ENCODE measurements around the gene REX1BD.

Gene REX1BD

GRCh38 chr19:18612051-18612771 is 23.6 kb downstream of the REX1BD start:
- DNase-seq (ENCODE audit: low read depth): no peak
- no peak for TF ChIP-seq CTCF (IDR thresholded peaks at IDR 0.05; ENCODE audit: control insufficient read depth, extremely low read depth, insufficient read depth)
- peak overlapping the region; percentile 44 for H3K4me3 ChIP-seq (ENCODE audit: low read depth, low read length)

- TF ChIP-seq CTCF (IDR thresholded peaks at IDR 0.05; ENCODE audit: control insufficient read depth, extremely low read depth, insufficient read depth): no peak
- peak within 1 kb of the TSS; percentile 44 for H3K4me3 ChIP-seq (ENCODE audit: low read depth, low read length)
- DNase-seq (ENCODE audit: low read depth): no peak
Observed at GRCh38 chr19:18612772-18613588, 24.4 kb downstream of the REX1BD start, which contains the start of gene TMEM59L. Gene TMEM59L, plus strand, starts transcription at chr19:18612870. Its CDS starts 89 bp downstream, at chr19:18612959.

- H3K4me3 ChIP-seq (ENCODE audit: low read depth, low read length): no peak overlapping the region
- no peak for TF ChIP-seq CTCF (IDR thresholded peaks at IDR 0.05; ENCODE audit: control insufficient read depth, extremely low read depth, insufficient read depth)
- no peak for DNase-seq (ENCODE audit: low read depth)
Observed at GRCh38 chr19:18613589-18614234, 25.1 kb downstream of the REX1BD start.

- DNase-seq (ENCODE audit: low read depth): no peak
- H3K4me3 ChIP-seq (ENCODE audit: low read depth, low read length): no peak overlapping the region
- TF ChIP-seq CTCF (IDR thresholded peaks at IDR 0.05; ENCODE audit: control insufficient read depth, extremely low read depth, insufficient read depth): no peak
Observed at GRCh38 chr19:18616023-18616422, 27.4 kb downstream of the REX1BD start.

- DNase-seq (ENCODE audit: low read depth): no peak
- no peak overlapping the region for H3K4me3 ChIP-seq (ENCODE audit: low read depth, low read length)
- TF ChIP-seq CTCF (IDR thresholded peaks at IDR 0.05; ENCODE audit: control insufficient read depth, extremely low read depth, insufficient read depth): no peak
Observed at GRCh38 chr19:18617562-18617961, 29.0 kb downstream of the REX1BD start.

- no peak for DNase-seq (ENCODE audit: low read depth)
- TF ChIP-seq CTCF (IDR thresholded peaks at IDR 0.05; ENCODE audit: control insufficient read depth, extremely low read depth, insufficient read depth): no peak
Observed at GRCh38 chr19:18618236-18618635, 29.6 kb downstream of the REX1BD start.

More at GRCh38 chr19:18618236-18618635, 29.6 kb downstream of the REX1BD start:
- no peak overlapping the region for H3K4me3 ChIP-seq (ENCODE audit: low read depth, low read length)
